ENCODE data around the gene TTC28.

DNA sequence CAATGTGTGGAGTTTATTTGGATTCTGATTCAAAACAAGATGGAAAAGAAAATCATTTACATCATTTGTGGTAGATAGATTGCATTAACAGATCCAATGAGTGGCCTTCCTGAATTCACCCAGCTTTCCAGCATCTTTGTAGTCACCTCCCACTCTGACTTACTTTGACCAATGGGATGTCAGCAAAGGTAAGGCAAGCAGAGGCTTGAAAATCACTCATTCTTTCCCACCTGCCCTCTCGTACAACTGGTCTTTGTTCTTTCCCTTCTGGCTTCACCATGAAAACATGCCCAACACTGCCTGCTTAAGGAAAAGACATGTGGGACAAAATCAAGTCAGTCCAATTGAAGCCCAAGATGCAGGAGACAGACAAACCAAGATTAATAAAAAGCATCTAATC, 202.1 kb downstream of the TTC28 start:
- TF ChIP-seq MXI1 (conservative IDR thresholded peaks at IDR 0.05; ENCODE audit: poor library complexity, severe bottlenecking) (no peak), EP300 (conservative IDR thresholded peaks at IDR 0.05; ENCODE audit: poor library complexity, severe bottlenecking) (no peak), CTCF (IDR thresholded peaks at IDR 0.05; ENCODE audit: poor library complexity, severe bottlenecking) (no peak), POLR2AphosphoS5 (IDR thresholded peaks at IDR 0.05) (no peak)

Measured in neural cell (in vitro differentiated cells).